ENCODE data around the gene DRAP1.
A peak's percentile ranks its signal among the peaks of the same experiment; 100 is the strongest.

DRAP1 gene

GRCh38 chr11:65906602-65907001 is 12.6 kb upstream of the DRAP1 start:
- no peak for DNase-seq

- DNase-seq = no peak
These were observed 11.3 kb upstream of the DRAP1 start for GRCh38 chr11:65907878-65908277.

- DNase-seq = peak; percentile 92
These were observed 7.3 kb upstream of the DRAP1 start for GRCh38 chr11:65911682-65912568.

GRCh38 chr11:65912845-65913244 is 6.4 kb upstream of the DRAP1 start:
- peak; percentile 67 for DNase-seq

- no peak for DNase-seq
These were observed 4.0 kb upstream of the DRAP1 start for GRCh38 chr11:65915101-65915820.

GRCh38 chr11:65915821-65916251 is 3.4 kb upstream of the DRAP1 start:
- peak; percentile 98 for DNase-seq

GRCh38 chr11:65916391-65916790 is 2.8 kb upstream of the DRAP1 start:
- no peak for DNase-seq

- DNase-seq = no peak
These were observed 2.2 kb upstream of the DRAP1 start for GRCh38 chr11:65917077-65917433.

GRCh38 chr11:65917434-65918210 is 1.6 kb upstream of the DRAP1 start:
- DNase-seq = no peak

GRCh38 chr11:65918211-65919140 is 750 bp upstream of the DRAP1 start, which contains the start of gene C11orf68:
TSS of gene C11orf68 (minus strand) at chr11:65919062. CDS start at chr11:65919031, 31 bp downstream.
- no peak for DNase-seq

- DNase-seq = no peak
These were observed 546 bp downstream of the DRAP1 start for GRCh38 chr11:65919573-65920371.

- no peak for DNase-seq
These were observed 1.2 kb downstream of the DRAP1 start for GRCh38 chr11:65920372-65920802.

- no peak for DNase-seq
These were observed 1.9 kb downstream of the DRAP1 start for GRCh38 chr11:65921033-65921555.

- no peak for DNase-seq
These were observed 2.6 kb downstream of the DRAP1 start for GRCh38 chr11:65921876-65922275.

GRCh38 chr11:65922565-65922964 is 3.3 kb downstream of the DRAP1 start:
- DNase-seq = no peak

GRCh38 chr11:65925397-65925796 is 6.2 kb downstream of the DRAP1 start:
- no peak for DNase-seq

- no peak for DNase-seq
These were observed 8.7 kb downstream of the DRAP1 start for GRCh38 chr11:65927904-65928397.

- no peak for DNase-seq
These were observed 9.4 kb downstream of the DRAP1 start for GRCh38 chr11:65928667-65929066.

- no peak for DNase-seq
These were observed 12.7 kb downstream of the DRAP1 start for GRCh38 chr11:65931773-65932557.

GRCh38 chr11:65932558-65932919 is 13.3 kb downstream of the DRAP1 start:
- no peak for DNase-seq

Measured in fibroblast of skin of right quadriceps (primary cell).